Ovary (tissue), 9 donors: ENCODE data around the gene CTNNA3. TPM values are rescaled to one million over a fixed set of nuclear protein-coding genes. Genes with fewer than 3 reads are reported as not detected.
A peak's percentile ranks its signal among the peaks of the same experiment; 100 is the strongest.

Experiments used
- DNase-seq, 5 donors: peaks; one replicate each; pipeline ENCODE4 v3.0.0-alpha.2; 2019 to 2020
- H3K27ac ChIP-seq, 2 donors: fragments of 200-600 bp; one replicate each; pipeline versions ENCODE4 v1.5.1 to v1.8.0; 2019 to 2022
- H3K27me3 ChIP-seq: fragments of 200-600 bp; one replicate; pipeline ENCODE4 v1.8.0; 2022
- H3K36me3 ChIP-seq: fragments of 200-600 bp; sonication (generic); one replicate; pipeline ENCODE4 v1.5.1; 2019
- H3K4me1 ChIP-seq: one replicate; pipeline ENCODE4 v1.8.1; 2013; ENCODE audit warnings: mild to moderate bottlenecking, moderate library complexity; ENCODE audit not compliant: insufficient read depth
- H3K4me3 ChIP-seq: fragments of 200-600 bp; sonication (generic); one replicate; pipeline ENCODE4 v1.5.1; 2017
- H3K9me3 ChIP-seq, 2 donors: fragments of 200-600 bp in 1 of 2; sonication (generic) in 1 of 2; one replicate each; pipeline versions ENCODE4 v1.5.1 to v1.8.1; 2013 to 2019; ENCODE audit warnings: mild to moderate bottlenecking in 1 of 2, moderate library complexity in 1 of 2
- EP300 ChIP-seq: sonication (generic); formaldehyde crosslinking; IDR thresholded peaks from one replicate; pipeline ENCODE4 v1.6.1; 2017; ENCODE audit warnings: antibody characterized with exemption
- POLR2A ChIP-seq: fragments of 450-650 bp; IDR thresholded peaks from one replicate; pipeline ENCODE4 v1.6.1; 2017; ENCODE audit warnings: antibody characterized with exemption, mild to moderate bottlenecking, moderate library complexity
- WGBS, 3 donors: extraction: QIAGEN DNeasy Blood & Tissue Kit in 1 of 3; methylation state at CpG; one replicate each; pipeline versions ENCODE4 v1.1.5 to v1.1.7; 2013 to 2017; 5-methylcytosine and 5-hydroxymethylcytosine counted together
- intact Hi-C, 4 donors: fragments of 100-400 bp; cut with DNase I; formaldehyde crosslinking; loops; one replicate each; pipeline versions ENCODE4 v1.11.0 to v1.15.1; 2022 to 2023
- polyA plus RNA-seq, 2 donors: library from polyadenylated mRNA; stranded (reverse); fragments of 200-250 nt in 1 of 2; fragments of 350-450 nt in 1 of 2; fragmentation: Illumina TruSeq in 1 of 2; extraction: RNeasy Lipid Tissue Mini Kit (QIAGEN cat#74804) in 1 of 2; gene quantifications; one replicate each; pipeline ENCODE4 v1.2.3, GENCODE V29; 2013 to 2014
- total RNA-seq, 7 donors: library from RNA; depleted of rRNA in 2 of 7; stranded (reverse); fragments of >200 nt in 2 of 7; fragmentation: NEBNext Ultra II Directional in 3 of 7; extraction: Animal tissue kit (Norgen Biotek cat#: 25700) in 3 of 7; gene quantifications; one replicate each; pipeline versions ENCODE4 v1.1.0 to v1.2.4, GENCODE V29; 2016 to 2023
- TF ChIP-seq, protein P1 (sequence below), 3 donors: fragments of 450-650 bp in 2 of 3; fragments of 200-600 bp in 1 of 3; IDR thresholded peaks; one replicate each; pipeline versions ENCODE4 v1.5.1 to v1.8.0; 2016 to 2022; ENCODE audit warnings: antibody characterized with exemption in 3 of 3, mild to moderate bottlenecking in 1 of 3
- donor health status: DM: no; HTN: no; CAD: no; lungs with moderate emphysema.
- donor health status: DM: no; HTN: no; CAD: no.
- donor health status: Bipolar disorder and iron deficiency.
- donor health status: DM: yes; HTN: yes; CAD: no.
- donor health status: DM: no; HTN: no; CAD: no.
- donor health status: DM: yes; HTN: yes; CAD: no.

The CTNNA3 gene
- total and polyA plus RNA-seq, 9 donors, result 1.9 to 9.7 (median 4.0) TPM

DNA sequence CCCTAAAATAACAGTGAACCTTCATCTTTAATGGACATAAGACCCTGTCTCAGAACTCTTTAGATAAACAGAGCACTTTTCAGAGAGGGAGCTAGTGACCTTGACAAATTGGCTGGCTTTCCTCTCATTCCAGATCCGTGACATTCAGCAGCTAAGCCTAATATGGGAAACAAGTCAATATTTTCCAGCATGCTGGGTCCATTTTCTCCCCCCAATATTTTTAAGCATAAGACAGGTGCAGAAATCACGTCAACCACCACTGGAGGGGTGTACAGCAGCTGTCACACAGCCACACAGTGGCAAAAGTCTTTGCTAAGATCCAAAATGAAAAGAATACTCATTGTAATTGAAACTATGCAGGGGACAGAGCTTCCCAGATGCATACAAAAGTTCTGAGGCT, 744.1 kb downstream of the CTNNA3 start:
- no peak for DNase-seq
- H3K27me3 ChIP-seq, result no peaks in the 10 kb centered on the region
- no peaks in the 10 kb centered on the region for H3K36me3 ChIP-seq
- TF ChIP-seq, protein P1, sequence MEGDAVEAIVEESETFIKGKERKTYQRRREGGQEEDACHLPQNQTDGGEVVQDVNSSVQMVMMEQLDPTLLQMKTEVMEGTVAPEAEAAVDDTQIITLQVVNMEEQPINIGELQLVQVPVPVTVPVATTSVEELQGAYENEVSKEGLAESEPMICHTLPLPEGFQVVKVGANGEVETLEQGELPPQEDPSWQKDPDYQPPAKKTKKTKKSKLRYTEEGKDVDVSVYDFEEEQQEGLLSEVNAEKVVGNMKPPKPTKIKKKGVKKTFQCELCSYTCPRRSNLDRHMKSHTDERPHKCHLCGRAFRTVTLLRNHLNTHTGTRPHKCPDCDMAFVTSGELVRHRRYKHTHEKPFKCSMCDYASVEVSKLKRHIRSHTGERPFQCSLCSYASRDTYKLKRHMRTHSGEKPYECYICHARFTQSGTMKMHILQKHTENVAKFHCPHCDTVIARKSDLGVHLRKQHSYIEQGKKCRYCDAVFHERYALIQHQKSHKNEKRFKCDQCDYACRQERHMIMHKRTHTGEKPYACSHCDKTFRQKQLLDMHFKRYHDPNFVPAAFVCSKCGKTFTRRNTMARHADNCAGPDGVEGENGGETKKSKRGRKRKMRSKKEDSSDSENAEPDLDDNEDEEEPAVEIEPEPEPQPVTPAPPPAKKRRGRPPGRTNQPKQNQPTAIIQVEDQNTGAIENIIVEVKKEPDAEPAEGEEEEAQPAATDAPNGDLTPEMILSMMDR (IDR thresholded peaks at IDR 0.05), result no peak
- no peak for TF ChIP-seq EP300
- no peak for TF ChIP-seq POLR2A
- WGBS, 3 donors, result 7 to 39% (median 19%) methylated on average over 2 of the region's 2 CpGs
- H3K4me3 ChIP-seq, result no peak overlapping the region
- intact Hi-C loops, result no loop called here
- H3K27ac ChIP-seq, result peak overlapping the region in 1 of 2 donors; percentile 30
- H3K4me1 ChIP-seq, result peaks cover 2% of the 10 kb centered on the region
- H3K9me3 ChIP-seq, result no peaks in the 10 kb centered on the region

DNA sequence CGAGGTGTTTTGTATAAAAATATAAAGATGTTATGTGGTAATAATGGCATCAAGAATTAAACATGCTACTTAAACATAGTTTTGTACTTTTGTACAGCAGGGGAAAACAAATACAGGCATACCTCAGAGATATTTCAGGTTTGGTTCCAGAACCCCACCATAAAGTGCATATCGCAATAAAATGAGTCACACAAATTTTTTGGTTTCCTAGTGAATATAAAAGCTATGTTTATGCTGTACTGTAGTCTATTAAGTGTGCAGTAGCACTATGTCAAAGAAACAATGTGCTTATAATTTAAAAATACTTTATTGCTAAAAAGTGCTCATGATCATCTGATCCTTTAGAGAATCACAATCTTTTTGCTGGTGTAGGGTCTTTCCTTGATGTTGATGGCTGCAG, 752.4 kb downstream of the CTNNA3 start:
- no peak overlapping the region for H3K4me3 ChIP-seq
- H3K36me3 ChIP-seq, result no peaks in the 10 kb centered on the region
- TF ChIP-seq EP300 (no peak), POLR2A (no peak)
- TF ChIP-seq, protein P1 (IDR thresholded peaks at IDR 0.05), result no peak
- no peaks in the 10 kb centered on the region for H3K27me3 ChIP-seq
- intact Hi-C loops, result no loop called here
- no peaks in the 10 kb centered on the region for H3K9me3 ChIP-seq
- no peak for DNase-seq
- WGBS, 3 donors, result 71 to 98% (median 93%) methylated on average over 2 of the region's 2 CpGs
- no peak overlapping the region for H3K27ac ChIP-seq
- peaks cover 3% of the 10 kb centered on the region for H3K4me1 ChIP-seq

DNA sequence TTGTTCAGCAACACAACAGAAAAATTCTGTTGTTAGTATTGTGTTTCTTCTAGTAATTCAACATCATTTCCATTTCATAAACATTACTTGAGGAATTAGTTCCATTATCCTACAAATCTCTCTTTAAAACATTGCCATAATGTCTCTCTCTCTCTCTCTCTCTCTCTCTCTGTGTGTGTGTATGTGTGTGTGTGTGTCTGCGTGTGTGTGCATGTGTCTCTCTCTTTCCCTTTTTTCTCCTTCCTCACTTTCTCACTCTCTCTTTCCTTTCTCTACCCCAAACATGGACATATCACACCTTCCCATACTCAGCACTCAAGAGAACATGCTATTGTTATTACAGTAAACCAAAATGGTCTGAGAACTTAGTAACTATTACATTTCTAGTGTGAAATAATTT, 753.6 kb downstream of the CTNNA3 start:
- Histone ChIP-seq H3K9me3 (no peaks in the 10 kb centered on the region), H3K27me3 (no peaks in the 10 kb centered on the region), H3K4me1 (peaks cover 3% of the 10 kb centered on the region), H3K27ac (no peak overlapping the region), H3K36me3 (no peaks in the 10 kb centered on the region), H3K4me3 (no peak overlapping the region)
- 93 to 96% (median 95%) methylated on average over 1 of the region's 1 CpG for WGBS, 3 donors
- intact Hi-C loops, result no loop called here
- TF ChIP-seq EP300, result no peak
- TF ChIP-seq POLR2A, result no peak
- TF ChIP-seq, protein P1 (IDR thresholded peaks at IDR 0.05), result no peak
- DNase-seq, result no peak

DNA sequence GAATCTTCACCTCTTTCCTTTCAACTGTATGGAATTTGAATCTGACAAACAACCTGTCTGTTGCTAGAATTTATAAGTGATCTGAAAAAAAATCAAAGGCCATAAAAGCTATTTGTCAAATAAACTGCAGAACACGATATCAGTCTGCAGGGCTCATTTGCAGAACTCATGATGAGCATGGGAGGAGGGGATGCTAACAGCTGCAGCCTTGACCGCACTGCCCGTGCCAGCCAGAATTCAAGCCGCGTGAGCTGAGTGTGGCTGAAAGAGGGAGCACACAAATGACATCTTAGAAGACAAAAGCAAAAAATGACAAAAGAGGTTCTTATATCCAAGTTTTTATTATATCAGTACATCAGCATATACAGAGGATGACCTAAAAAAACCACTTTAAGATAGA, 754.5 kb downstream of the CTNNA3 start:
- Histone ChIP-seq H3K27ac (no peak overlapping the region), H3K27me3 (no peaks in the 10 kb centered on the region), H3K36me3 (no peaks in the 10 kb centered on the region), H3K4me3 (no peak overlapping the region), H3K4me1 (peaks cover 3% of the 10 kb centered on the region), H3K9me3 (no peaks in the 10 kb centered on the region)
- DNase-seq, result peak; percentile 20 to 53 (median 48)
- no peak for TF ChIP-seq POLR2A
- TF ChIP-seq EP300, result no peak
- TF ChIP-seq, protein P1 (IDR thresholded peaks at IDR 0.05), result no peak
- intact Hi-C loops, result no loop called here
- 11 to 38% (median 14%) methylated on average over 5 of the region's 5 CpGs for whole genome bisulfite sequencing, 3 donors

DNA sequence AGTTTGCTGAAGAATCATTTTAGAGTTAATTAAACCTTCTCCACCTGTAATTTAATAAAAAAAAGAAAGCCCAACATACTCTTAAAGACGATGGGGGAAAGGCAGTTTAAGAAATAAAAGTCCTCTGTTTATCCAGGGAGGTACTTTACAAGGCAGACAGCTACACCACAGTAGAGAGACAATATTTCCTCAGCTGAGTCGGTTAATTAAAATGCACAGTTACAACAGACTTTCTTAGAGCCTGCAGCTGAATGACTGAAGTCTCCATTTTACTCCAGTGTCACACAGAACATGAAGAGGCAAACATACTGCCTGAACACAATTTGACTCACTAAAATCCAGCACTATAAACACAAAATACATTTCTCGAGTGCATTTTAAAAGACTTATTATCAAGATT, 755.0 kb downstream of the CTNNA3 start:
- DNase-seq, result no peak
- no peak overlapping the region for H3K27ac ChIP-seq
- 8 to 23% (median 13%) methylated on average over 3 of the region's 3 CpGs for WGBS, 3 donors
- intact Hi-C loops, result no loop called here
- H3K27me3 ChIP-seq, result no peaks in the 10 kb centered on the region
- H3K4me3 ChIP-seq, result no peak overlapping the region
- no peaks in the 10 kb centered on the region for H3K36me3 ChIP-seq
- TF ChIP-seq EP300 (no peak), POLR2A (no peak)
- TF ChIP-seq, protein P1 (IDR thresholded peaks at IDR 0.05), result no peak
- H3K4me1 ChIP-seq, result peaks cover 3% of the 10 kb centered on the region
- H3K9me3 ChIP-seq, result no peaks in the 10 kb centered on the region
